Vagina (tissue), 2 donors: ENCODE measurements around the gene SLC7A6.

Experiments
- POLR2A ChIP-seq, 2 donors: fragments of 450-650 bp; IDR thresholded peaks; one replicate each; pipeline ENCODE4 v1.6.1; 2017; ENCODE audit warnings: antibody characterized with exemption in 2 of 2, mild to moderate bottlenecking in 2 of 2, moderate library complexity in 2 of 2
- POLR2AphosphoS5 ChIP-seq, 2 donors: sonication (generic); formaldehyde crosslinking; IDR thresholded peaks; one replicate each; pipeline ENCODE4 v1.9.0; 2017; ENCODE audit warnings: antibody characterized with exemption in 2 of 2, mild to moderate bottlenecking in 2 of 2, low read depth in 1 of 2; ENCODE audit not compliant: insufficient read depth in 1 of 2
- TF ChIP-seq, protein P1 (sequence below), 3 experiments: fragments of 450-650 bp in 2 of 3; fragments of 200-600 bp in 1 of 3; sonication (generic) in 1 of 3; IDR thresholded peaks; one replicate each; pipeline ENCODE4 v1.5.1; 2017 to 2019; ENCODE audit warnings: antibody characterized with exemption in 3 of 3, mild to moderate bottlenecking in 2 of 3, moderate library complexity in 2 of 3

DNA sequence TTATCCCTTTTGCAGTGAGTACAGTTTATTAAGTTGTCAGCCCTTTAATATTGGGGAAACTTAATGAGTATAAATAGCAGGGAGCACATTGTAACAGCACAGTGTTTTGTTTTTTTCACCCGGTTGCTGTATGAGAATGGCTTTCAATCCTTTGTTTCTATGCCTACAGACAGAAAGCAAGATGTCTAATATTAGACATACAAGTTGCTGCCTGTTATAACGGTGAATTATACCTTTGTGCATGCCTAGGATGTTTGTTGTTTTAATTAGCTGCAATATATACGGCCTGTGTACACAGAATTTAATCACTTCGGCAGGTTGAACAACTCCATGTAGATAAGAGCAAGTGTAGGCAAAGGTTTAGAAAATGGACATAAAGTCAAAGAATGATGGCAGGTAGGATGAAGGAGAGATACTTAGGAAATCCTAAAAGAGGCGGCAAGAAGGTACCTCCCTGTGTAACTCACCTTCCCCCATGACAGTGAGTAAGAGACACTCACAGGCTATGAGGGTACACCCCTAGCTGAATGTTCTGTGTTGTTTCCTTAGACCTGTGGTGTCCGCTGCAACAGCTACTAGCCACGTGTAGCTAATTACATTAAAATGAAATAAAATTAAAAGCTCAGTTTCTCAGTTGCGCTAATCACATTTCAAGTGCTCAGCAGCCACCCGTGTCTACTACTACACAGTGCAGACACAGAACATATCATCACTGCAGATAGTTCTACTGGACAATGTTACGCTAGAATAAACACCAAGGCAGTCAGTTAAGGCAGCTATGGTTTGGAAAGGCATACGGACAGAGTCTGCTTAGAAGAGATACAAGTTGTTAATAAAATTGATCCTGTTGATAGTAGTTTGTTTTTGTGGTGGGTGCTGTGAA is 35.5 kb downstream of the SLC7A6 start:
- TF ChIP-seq, protein P1, sequence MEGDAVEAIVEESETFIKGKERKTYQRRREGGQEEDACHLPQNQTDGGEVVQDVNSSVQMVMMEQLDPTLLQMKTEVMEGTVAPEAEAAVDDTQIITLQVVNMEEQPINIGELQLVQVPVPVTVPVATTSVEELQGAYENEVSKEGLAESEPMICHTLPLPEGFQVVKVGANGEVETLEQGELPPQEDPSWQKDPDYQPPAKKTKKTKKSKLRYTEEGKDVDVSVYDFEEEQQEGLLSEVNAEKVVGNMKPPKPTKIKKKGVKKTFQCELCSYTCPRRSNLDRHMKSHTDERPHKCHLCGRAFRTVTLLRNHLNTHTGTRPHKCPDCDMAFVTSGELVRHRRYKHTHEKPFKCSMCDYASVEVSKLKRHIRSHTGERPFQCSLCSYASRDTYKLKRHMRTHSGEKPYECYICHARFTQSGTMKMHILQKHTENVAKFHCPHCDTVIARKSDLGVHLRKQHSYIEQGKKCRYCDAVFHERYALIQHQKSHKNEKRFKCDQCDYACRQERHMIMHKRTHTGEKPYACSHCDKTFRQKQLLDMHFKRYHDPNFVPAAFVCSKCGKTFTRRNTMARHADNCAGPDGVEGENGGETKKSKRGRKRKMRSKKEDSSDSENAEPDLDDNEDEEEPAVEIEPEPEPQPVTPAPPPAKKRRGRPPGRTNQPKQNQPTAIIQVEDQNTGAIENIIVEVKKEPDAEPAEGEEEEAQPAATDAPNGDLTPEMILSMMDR (IDR thresholded peaks at IDR 0.05) = no peak
- TF ChIP-seq POLR2A (IDR thresholded peaks at IDR 0.05) (no peak), POLR2AphosphoS5 (IDR thresholded peaks at IDR 0.05; ENCODE audit: insufficient read depth in 1 of 2, low read depth in 1 of 2) (no peak)
